GM12873 (cell line): ENCODE results near the gene THADA.

Source experiments
- CTCF ChIP-seq: IDR thresholded peaks from 2 replicates; pipeline ENCODE4 v1.5.1; 2012; ENCODE audit warnings: low read depth, mild to moderate bottlenecking, moderate library complexity, low read length, control low read depth; ENCODE audit not compliant: insufficient read depth; ENCODE audit errors: missing control alignments

Gene THADA

GRCh38 chr2:43267381-43267780 is 328.5 kb downstream of the THADA start:
- no peak for TF ChIP-seq CTCF

- no peak for TF ChIP-seq CTCF
Measured at GRCh38 chr2:43266711-43267111, 329.1 kb downstream of the THADA start.

GRCh38 chr2:43265421-43265820 is 330.4 kb downstream of the THADA start:
- no peak for TF ChIP-seq CTCF

GRCh38 chr2:43265001-43265400 is 330.8 kb downstream of the THADA start:
- TF ChIP-seq CTCF: no peak

GRCh38 chr2:43262951-43263350 is 332.9 kb downstream of the THADA start:
- no peak for TF ChIP-seq CTCF

GRCh38 chr2:43262239-43262638 is 333.6 kb downstream of the THADA start:
- no peak for TF ChIP-seq CTCF

GRCh38 chr2:43259512-43259911 is 336.3 kb downstream of the THADA start:
- no peak for TF ChIP-seq CTCF
